Kidney epithelial cell (primary cell): ENCODE data around the gene ANKRD62. TPM values are rescaled to one million over a fixed set of nuclear protein-coding genes. Genes with fewer than 3 reads are reported as not detected.

Source experiments
- DNase-seq: peaks from one replicate; pipeline ENCODE4 v3.0.0-alpha.2; 2010; ENCODE audit warnings: low read depth
- H3K27me3 ChIP-seq: 2 replicates; pipeline ENCODE4 v1.6.0; 2011; ENCODE audit warnings: low read length; ENCODE audit not compliant: control insufficient read depth, insufficient read depth
- H3K36me3 ChIP-seq: 2 replicates; pipeline ENCODE4 v1.5.1; 2011; ENCODE audit warnings: low read length; ENCODE audit not compliant: control insufficient read depth, insufficient read depth
- H3K4me3 ChIP-seq: 2 replicates; pipeline ENCODE4 v1.5.1; 2011; ENCODE audit warnings: low read depth, mild to moderate bottlenecking, control low read depth, low read length
- total RNA-seq: library from RNA; depleted of rRNA; stranded (reverse); fragments of >200 nt; gene quantifications from 2 replicates; pipeline ENCODE4 v1.2.3, GENCODE V29; 2015
- TF ChIP-seq, protein P1 (sequence below): IDR thresholded peaks from 2 replicates; pipeline ENCODE4 v1.5.1; 2011; ENCODE audit warnings: mild to moderate bottlenecking, moderate library complexity, low read length, control low read depth, inconsistent platforms; ENCODE audit not compliant: insufficient read depth, poor library complexity, severe bottlenecking

ANKRD62 gene
- not detected in 2 replicates for total RNA-seq

DNA sequence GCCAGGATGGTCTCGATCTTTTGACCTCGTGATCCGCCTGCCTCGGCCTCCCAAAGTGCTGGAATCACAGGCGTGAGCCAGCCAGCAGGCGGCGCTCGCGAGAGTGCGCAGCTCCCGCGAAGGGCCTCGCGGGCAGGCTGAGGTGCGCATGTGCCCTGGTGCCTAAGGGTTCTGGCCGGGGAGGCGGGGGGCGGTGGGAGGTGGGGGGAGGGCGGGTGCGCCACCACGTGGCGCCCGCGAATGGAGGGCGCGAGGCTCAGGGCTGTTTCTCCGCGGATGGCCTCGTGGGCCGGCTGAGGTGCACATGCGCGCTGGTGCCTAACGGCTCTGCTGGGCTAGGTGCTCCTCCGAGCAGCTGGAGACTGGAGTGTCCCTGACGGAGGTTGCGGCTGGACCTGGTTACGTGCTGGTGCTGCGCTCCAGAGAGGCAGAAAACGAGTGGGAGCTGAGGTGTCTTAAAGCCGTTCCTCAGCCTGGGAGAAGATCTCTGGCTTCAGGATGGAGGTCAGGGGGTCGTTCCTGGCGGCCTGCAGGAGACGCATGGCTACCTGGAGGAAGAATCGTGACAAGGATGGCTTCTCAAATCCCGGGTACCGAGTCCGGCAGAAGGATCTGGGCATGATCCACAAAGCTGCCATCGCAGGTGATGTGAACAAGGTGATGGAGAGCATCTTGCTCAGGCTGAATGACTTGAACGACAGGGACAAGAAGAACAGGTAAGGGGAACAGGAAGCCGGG is at the start of gene ANKRD62:
Gene ANKRD62 (plus strand): TSS at position 324 of the 738 bp plus-strand sequence. CDS start 175 bp downstream, at position 499.
- Histone ChIP-seq H3K27me3 (no peaks in the 10 kb centered on the region), H3K36me3 (no peaks in the 10 kb centered on the region), H3K4me3 (no peak within 1 kb of the TSS)
- DNase-seq, result no peak
- TF ChIP-seq, protein P1, sequence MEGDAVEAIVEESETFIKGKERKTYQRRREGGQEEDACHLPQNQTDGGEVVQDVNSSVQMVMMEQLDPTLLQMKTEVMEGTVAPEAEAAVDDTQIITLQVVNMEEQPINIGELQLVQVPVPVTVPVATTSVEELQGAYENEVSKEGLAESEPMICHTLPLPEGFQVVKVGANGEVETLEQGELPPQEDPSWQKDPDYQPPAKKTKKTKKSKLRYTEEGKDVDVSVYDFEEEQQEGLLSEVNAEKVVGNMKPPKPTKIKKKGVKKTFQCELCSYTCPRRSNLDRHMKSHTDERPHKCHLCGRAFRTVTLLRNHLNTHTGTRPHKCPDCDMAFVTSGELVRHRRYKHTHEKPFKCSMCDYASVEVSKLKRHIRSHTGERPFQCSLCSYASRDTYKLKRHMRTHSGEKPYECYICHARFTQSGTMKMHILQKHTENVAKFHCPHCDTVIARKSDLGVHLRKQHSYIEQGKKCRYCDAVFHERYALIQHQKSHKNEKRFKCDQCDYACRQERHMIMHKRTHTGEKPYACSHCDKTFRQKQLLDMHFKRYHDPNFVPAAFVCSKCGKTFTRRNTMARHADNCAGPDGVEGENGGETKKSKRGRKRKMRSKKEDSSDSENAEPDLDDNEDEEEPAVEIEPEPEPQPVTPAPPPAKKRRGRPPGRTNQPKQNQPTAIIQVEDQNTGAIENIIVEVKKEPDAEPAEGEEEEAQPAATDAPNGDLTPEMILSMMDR, result no peak

DNA sequence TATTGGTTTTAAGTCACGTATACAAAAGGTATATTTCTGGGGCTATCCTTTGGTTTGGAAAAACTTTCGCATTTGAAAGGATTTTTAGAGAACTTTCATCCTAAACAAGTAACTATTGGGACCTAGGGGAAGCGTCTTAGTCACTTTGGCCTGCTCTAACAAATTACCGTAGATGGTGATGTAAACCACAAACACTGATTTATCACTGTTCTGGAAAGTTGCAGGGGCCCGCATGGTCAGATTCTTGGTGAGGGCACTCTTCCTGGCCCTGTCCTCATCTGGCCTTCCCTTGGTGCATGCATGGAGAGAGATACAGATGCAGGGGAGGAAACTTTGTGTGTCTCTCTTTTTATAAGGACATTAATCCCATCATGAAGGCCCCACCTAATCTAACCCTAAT is 49.1 kb upstream of the ANKRD62 start:
- H3K4me3 ChIP-seq, result no peak overlapping the region
- H3K36me3 ChIP-seq, result no peaks in the 10 kb centered on the region
- H3K27me3 ChIP-seq, result no peaks in the 10 kb centered on the region
- TF ChIP-seq, protein P1, result no peak
- DNase-seq, result no peak

DNA sequence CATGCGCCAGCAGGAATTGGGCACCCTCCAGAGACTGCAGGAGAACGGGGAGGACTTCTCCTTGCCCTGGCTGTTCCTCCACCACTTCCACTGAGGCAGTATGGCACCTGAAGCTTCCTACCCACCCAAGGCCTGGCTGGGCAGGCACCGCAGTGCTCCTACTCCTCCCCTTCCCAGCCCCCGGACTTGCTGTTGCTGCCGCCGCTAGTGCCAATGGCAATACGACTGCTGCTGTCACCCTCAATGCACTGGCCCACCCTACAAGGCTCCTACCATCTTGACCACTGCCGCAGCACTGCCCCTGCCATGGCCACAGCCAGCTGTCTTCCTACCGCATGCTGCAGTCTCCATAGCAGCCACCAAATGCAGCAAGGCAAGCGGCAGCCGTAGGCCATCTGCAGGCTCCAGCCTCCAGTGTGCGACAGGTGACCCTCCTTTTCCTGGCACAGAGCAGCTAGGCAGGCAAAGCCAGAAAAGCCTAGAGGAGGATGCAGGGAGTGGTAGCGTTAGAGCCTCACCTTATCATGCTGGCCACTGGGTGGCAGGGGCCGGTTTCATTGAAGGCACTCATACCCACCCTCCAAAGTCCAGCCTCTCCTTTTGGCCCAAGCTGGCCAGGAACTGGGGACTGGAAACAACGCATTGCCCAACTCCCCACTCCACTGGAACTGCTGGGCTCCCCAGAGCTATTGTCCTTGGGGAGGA is 47.4 kb upstream of the ANKRD62 start:
- Histone ChIP-seq H3K27me3 (no peaks in the 10 kb centered on the region), H3K4me3 (no peak overlapping the region), H3K36me3 (no peaks in the 10 kb centered on the region)
- no peak for DNase-seq
- TF ChIP-seq, protein P1, result no peak

DNA sequence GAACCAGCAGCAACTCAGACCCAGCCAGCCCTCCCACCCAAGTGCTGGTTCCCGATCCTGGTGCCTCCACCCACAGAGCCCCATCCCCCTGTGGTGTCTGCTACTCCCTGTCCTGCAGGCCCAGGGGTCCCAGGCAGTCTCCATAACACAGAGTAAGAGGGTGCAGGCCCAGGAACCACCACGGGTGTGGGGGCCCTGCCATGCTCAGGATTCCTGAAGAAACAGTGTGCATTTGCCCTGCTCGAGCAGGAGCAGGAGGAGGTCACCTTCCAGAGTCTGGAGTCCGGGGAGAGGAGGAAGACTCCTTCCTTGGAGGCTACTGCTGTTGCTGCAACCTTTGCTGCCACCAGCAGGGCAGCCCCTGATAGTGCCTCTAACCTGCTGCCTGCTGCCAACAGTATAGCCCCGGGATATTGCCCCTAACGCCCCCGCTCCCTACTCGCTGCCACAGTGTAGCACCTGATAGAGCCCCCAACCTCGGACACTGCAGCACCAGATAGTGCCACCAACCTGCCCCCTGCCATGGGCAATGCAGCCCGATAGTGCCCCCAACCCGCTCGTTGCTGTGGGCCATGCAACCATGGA is 46.8 kb upstream of the ANKRD62 start:
- H3K36me3 ChIP-seq, result no peaks in the 10 kb centered on the region
- no peak for DNase-seq
- no peak overlapping the region for H3K4me3 ChIP-seq
- TF ChIP-seq, protein P1, result peak; percentile 6
- no peaks in the 10 kb centered on the region for H3K27me3 ChIP-seq

DNA sequence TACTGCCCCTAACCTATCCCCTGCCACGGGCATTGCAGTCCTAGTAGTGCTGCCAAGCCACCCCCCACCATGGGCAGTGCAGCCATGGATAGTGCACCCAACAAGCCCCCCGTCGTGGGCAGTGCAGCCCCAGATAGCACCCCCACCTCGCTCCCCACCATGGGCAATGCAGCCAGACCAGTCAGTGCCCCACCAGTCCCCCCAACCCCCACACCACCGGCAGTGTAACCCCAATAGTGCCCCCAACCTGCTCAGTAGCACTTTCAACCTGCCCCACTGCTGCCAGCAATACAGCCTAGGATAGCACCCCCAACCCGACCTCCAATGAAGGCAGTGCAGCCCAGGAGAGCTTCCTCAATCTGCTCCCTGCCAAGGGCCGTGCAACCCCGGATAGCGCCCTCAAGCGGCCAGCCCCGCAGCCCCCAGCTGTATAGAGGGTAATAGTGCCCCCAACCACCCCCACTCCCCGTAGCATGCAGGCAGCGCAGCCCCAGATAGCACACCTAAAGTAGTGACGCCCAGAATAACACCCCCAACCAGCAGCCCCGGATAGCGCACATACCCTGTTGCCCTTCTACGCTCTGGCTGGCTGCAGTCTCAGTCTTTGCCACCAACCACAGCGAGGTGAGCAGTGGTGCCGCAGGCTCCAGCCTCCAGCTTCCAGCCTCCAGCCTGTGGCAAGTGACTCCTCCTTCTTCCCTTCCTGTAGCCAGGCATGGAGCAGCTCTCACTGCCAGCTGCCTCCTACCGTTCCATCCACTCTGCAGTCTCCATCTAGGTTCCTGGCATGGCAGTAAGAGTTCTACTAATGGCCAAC is 45.4 kb upstream of the ANKRD62 start:
- DNase-seq, result peak; percentile 4
- Histone ChIP-seq H3K27me3 (no peaks in the 10 kb centered on the region), H3K36me3 (no peaks in the 10 kb centered on the region), H3K4me3 (no peak overlapping the region)
- TF ChIP-seq, protein P1, result no peak
